Stimulated activated CD8-positive, alpha-beta memory T cell treated with anti-CD3 and anti-CD28 coated beads, Interleukin-12 subunit alpha, Interleukin-12 subunit beta, amount 100 ng/mL, for 4 hours (primary cell): ENCODE measurements around the gene DNASE1L2.
"Not testable (repeated sequence)": the region's sequence is repeated elsewhere in the genome, so short reads cannot be mapped to it uniquely, and the experiment has no call there.

Source experiments
- DNase-seq: peaks from one replicate; pipeline ENCODE4 v3.0.0-alpha.2; 2020; ENCODE audit warnings: low read depth

Gene DNASE1L2

DNA sequence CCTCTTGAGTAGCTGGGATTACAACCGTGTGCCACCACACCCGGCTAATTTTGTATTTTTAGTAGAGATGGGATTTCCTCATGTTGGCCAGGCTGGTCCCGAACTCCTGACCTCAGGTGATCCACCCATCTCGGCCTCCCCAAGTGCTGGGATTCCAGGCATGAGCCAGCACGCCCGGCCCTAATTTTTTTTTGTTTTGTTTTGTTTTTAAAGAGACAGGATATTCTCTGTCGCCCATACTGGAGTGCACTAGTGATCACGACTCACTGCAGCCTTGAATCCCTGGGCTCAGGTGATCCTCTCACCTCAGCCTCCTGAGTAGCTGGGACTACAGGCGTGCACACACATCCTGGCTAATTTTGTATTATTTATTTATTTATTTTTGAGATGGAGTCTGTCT lies 4.1 kb downstream of the DNASE1L2 start:
- DNase-seq: not testable (repeated sequence)

DNA sequence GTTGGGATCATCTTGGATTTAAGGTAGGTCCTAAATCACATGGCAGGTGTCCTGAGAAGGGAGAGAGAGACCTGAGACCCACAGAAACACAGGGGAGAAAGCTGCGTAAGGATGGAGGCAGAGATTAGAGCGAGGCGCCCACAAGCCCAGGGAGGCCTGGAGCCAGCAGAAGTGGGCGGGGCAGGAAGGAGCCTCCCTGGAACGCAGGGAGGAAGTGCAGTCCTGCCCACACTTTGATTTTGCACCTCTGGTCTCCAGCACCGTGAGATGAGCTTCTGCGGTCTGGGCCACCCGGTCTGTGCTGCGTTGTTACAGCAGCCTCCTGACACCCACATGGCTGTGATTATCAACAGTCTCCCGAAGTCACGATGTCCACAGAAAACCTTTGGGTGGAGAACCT lies 6.4 kb downstream of the DNASE1L2 start:
- DNase-seq: no peak

DNA sequence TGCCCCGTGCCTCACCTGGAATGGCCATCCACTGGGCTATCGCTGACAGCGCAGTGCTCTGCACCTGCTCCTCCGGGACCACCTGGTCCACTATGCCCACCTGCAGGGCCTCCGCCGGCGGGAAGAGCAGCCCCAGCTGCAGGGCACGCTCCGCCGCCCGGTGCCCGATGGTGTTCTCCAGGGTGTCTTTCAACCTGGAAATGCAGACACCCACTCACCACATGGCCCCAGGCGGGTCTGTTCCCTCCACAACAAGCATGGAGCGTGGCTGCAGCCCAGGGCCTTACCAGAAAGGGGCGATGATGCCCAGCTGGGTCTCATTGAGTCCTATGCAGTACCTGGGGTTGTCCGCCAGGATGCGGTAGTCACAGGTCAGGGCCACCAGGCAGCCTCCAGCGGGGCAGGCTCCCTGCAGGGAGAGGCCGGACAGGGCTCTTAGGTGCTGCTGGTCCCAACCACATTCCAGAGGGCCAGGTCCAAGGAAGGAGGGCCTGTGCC lies 6.8 kb downstream of the DNASE1L2 start:
- no peak for DNase-seq

DNA sequence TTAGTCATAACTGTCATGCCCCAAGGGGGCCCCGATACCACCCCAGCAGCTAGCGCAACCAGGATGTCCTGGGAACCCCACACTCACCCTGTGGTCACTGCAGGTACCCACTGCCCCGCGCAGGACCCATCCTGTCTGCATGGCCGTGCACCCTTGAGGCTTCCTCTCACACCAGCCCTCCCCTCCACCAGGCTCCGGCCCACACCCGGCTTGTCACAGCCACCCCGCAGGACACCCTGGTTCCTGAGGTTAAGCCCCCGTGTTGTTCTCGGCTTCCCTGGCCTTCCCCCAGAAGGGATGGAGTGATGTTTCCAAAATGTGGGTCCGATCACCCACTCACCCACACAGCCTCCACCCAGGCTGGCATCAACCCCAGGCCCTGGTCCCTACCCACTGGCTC lies 7.5 kb downstream of the DNASE1L2 start:
- DNase-seq: no peak

DNA sequence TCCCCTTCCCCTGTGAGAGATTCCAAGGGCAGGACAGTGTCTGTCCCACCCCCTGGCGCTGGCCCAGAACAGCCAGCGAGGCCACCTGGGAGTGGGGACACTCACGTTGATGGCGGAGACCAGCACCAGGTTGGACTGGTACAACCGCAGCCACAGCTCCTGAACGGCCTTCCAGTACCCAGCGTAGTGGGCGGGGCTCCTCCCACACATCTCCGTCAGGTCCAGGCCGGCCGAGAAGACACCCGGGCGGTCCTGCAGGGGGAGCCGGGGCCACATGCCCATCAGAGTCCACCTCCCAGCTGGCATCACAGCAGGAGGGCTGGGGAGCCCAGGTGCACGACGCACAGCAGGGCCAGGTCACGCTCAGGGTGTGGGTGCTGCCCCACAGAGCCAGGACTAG lies 8.1 kb downstream of the DNASE1L2 start:
- no peak for DNase-seq

DNA sequence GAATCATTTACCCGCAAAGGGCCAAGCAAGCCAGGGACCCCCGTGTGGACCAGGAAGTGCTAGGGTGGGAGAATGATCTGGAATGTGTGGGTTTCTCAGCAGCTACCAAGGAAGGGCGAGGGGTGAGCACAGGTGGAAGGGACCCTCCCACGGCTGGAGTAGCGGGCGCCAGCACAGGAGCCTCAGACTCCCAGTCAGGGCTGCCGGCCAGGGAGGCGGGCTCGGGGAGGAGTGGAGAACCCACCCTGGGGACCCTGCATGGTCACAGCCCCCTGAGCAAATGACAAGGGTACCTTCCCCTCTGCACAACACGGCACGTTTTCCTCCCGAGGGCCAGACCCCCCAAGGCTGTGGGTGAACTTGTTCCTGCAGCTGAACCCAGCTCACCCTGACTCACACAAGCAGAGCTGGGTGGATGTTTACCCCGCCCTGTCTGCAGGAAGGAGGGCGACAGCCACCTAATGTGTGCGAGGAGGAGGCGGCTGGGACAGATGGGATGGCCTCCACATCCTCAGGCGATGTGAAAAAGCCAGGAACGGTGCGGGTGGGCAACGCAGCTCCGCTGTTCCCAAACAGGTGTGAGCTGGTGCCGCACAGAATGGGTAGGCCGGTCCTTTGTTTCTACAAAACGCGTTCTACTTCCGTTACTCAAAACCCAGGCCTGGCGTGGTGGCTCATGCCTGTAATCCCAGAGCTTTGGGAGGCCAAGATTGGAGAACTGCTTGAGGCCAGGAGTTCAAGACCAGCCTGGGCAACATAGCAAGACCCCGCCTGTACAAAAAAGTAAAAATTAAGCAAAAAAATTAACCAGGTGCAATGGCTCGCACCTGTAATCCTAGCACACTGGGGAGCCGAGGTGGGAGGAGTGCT lies 8.9 kb downstream of the DNASE1L2 start:
- no peak for DNase-seq

DNA sequence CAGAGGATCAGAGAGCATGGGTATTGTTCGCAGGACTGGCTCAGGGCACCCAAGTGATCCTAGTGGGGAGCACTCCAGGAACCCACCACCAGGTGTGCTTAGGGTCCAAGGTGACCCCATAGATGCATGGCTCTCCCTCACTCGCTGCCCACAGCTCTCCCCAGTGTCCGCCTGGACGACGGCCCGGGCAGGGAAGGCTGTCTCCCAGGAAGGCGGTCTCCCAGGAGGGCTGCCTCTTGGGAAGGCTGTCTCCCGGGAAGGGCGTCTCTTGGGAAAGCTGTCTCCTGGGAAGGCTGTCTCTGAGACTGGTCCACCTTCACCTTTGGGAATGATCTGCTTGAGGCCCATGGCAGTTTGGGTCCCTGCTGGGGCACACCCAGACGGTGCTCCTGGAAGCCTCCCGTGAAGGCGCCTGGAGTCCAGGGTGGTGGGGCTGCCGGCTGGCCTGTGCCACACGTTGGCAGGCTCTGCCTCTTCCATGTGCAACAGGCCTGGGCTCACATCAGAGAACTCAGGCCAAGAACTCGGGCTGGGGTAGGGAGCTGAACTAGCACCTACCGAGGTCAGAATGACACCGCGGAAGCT lies 10.1 kb downstream of the DNASE1L2 start:
- no peak for DNase-seq

DNA sequence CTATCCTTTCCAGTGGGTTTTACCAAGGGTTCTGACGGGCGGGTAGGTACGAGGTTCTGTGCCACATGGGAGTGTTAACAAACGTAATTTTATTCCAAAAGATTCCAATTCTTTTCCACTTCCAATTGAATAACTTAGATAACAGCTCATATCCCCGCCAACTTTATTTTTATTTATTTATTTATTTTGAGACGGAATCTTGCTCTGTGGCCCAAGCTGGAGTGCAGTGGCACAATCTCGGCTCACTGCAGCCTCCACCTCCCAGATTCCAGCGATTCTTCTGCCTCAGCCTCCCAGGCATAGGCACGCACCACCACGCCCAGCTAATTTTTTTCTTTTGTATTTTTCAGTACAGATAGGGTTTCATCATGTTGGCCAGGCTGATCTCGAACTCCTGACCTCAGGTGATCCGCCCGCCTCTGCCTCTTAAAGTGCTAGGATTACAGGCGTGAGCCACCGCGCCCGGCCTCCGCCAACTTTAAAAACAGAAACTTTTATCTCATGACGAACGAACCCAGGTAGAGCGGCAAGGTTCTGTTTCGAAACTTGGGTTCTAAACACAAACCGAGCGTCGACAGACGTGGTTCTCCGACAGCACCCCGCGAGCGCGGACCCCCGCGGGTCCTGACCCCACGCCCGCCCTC lies 14.5 kb downstream of the DNASE1L2 start:
- DNase-seq: no peak

DNA sequence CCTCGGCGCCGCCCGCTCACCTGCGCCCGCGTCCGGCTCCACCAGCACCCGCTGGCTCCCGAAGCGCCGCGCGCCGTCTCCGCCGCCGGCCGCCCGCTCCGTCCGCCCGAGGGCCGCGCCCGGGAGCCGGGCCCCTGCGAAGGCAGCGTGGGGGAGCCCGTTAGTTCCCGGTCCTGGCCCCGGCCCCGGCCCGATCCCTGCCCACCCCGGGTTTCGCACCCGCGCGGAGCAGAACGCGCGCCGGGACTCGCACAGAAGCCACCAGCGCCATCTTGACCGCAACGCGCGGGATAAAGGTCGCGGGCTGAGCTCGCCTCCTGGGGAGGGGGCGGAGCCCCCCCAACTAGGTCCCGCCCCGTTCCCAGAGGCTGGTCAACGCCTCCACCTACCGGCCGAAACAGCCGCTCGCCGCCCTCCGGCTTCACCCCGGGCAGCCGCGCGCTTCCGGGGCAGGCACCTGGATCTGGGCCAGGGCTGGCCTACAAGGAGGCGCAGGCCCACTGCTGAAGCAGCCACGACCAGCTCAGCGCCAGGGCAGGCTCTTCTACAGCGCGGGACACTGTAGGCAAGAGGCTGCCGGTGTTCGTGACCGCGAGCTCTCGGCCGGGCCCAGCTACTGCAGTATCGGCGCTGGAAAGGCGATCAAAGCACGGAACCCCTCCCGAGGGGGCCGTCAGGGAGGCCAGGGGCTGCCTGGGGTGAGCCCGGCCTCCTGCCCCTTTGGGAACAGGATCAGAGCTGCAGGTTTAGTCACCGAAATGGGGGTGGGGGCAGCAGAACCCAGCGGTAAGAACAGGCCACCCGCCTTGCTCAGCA lies 15.3 kb downstream of the DNASE1L2 start, which contains the start of gene ECI1:
Gene ECI1 (minus strand): TSS at position 292 of the 816 bp plus-strand sequence. CDS start 21 bp downstream, at position 271.
- peak; percentile 71 for DNase-seq

DNA sequence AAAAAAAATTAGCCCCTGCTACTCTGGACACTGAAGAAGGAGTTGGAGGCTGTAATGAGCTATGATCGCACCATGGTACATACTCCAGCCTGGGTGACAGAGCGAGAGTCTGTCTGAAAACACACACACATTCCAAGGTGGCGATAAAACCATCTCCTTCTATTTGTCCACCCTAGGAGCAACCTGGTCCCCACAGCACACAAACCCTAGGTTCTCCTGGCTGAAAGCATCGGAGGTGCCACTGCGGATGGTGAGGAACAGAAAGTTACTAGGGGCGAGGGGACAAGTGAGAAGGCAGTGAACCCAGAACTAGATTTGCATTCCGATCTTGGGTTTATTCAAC lies 16.5 kb downstream of the DNASE1L2 start:
- no peak for DNase-seq

DNA sequence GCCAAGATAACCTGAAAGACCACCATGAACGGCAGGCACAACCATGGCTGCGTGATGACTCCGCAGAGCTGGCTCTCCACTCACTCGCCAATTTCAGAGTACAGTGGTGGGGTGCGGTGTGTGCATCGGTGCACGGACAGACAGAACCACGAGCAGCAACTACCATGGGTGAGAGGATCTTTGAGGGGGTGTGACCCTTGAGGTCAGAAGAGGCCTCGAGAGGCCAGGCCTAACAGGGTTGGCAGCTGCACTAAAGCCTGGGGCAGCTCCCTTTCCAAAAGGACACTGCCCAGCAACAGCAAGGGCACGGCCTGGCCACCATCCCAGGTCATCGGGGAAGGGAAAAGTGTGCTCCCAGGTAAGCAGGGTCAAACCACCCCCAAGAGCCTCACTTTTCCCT lies 17.0 kb downstream of the DNASE1L2 start:
- no peak for DNase-seq

DNA sequence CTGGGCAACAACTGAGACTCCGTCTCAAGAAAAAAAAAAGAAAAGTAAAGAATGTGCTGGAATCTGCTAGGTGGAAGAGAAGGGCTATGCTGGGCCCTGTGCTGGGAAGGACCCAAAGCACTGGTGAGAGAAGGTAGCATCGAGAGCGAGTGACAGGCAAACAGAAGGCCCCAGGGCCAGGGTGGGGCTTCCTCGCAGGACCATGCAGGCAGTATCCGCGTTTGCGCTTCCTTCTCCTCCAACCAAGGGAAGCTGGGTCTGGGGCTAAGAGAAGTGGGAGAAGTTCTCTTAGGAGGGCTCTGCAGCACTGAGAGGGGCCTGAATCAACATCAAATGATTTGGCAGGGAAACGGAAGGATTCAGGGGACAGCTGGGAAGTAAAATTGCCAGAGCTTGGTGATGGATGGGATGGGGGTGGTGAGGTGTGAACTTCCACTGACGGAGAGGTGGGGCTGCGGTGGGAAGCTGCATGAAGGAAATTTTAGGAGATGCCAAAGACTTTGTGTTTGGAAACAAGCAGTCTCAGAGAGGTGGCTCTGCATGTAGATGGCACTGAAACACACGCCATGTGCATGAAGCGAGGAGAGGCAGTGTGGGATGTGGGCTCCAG lies 20.4 kb downstream of the DNASE1L2 start:
- no peak for DNase-seq

DNA sequence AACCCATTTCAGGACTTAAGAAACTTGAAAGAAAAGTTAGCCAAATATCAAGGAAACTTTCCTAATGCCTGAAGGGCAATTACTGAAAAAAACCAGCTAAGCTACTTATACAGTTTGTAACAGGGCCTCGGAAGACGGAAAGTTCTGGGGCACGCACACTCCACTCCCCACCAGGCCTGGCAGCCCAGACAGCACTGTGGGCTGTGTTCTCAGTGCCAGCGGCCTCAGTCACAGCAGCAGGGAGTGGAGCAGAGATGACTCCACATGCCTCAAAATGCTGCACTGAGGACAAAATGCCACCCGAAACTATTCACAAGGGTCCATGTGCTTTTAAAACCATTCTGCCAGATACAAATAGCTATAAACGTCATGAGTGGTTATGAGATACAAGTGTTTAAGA lies 21.5 kb downstream of the DNASE1L2 start:
- DNase-seq: no peak

DNA sequence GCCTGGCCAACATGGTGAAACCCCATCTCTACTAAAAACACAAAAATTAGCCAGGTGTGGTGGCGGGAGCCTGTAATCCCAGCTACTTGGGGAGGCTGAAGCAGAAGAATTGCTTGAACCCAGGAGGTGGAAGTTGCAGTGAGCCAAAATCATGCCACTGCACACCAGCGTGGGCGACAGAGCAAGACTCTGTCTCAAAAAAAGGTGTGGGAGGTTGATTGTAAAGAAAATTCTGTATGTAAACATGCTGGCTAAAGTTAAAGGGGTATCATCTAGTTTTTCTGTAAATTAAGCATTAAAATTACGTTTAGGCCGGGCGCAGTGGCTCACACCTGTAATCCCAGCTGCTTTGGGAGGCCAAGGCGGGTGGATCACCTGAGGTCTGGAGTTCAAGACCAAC lies 22.3 kb downstream of the DNASE1L2 start:
- not testable (repeated sequence) for DNase-seq

DNA sequence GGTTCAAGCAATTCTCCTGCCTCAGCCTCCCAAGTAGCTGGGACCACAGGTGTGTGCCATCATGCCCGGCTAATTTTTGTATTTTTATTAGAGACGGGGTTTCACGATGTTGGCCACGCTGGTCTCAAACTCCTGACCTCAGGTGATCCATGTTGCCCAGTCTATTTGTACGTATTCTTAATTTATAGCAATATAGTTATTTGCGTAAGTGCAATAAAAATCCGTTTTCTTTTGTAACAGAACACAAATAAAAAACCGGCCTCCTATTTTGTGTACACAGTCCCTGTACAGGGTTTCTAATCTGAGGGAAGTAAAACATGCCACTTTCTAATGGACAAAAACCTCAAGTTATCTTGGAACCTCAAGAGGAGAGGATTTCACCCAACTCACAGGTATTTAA lies 24.0 kb downstream of the DNASE1L2 start:
- DNase-seq: no peak

DNA sequence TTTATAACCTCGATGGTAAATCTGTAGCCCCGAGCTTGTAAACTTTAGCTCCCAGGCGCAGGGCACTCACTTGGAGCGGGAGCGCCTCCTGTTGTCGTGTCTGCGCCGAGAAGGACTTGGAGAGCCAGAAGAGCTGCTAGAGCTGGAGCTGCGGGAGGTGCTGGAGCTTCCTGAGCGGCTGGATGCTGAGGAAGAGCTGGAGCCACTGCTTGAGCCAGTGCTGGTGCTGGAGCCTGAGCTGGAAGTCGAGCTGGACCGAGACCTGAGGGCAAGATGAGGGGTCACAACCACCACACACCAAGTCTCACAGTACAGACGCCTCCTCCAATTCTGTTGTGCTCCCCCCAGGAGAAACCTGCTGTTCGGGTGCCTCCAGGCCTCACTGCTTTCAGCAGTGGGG lies 26.8 kb downstream of the DNASE1L2 start:
- not testable (repeated sequence) for DNase-seq

DNA sequence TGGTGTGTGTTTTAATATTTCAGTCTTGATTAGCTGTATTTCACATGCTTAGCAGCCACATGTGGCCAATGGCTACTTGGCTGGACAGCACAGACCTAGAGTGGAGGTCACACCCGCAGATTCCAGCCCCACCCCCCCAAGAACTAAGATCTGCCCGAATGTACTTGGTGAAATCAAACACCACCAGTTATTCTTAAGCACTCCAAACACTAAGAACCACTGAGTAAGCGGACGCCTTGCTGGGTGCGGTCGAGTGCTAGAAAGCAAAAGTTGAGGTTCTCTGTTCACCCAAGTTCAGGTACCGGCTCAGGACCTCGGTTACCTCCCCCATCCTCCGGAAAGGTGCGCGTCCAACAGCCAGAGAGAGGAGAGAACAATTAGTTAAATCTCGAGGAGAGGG lies 30.6 kb downstream of the DNASE1L2 start:
- not testable (repeated sequence) for DNase-seq

DNA sequence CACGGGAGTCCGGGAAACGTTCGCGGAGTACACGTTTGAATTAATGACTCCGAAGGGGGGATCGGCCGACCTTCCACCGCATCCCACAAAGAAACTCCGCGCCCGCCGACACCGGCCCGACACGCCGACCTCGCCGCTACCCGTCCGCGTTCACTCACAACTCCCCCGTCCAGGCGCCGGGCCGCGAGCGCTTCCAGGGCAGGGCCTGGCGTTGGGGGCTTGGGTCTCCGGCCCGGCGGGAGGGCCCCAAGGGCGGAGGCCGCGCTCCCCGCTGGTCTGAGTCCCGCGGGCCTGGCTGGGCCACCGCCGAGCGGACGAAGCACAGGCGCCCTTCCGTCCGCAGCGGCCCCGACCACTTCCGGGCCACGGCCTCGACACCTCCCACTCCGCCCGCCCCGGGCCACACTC lies 31.3 kb downstream of the DNASE1L2 start:
- DNase-seq: not testable (repeated sequence)

DNA sequence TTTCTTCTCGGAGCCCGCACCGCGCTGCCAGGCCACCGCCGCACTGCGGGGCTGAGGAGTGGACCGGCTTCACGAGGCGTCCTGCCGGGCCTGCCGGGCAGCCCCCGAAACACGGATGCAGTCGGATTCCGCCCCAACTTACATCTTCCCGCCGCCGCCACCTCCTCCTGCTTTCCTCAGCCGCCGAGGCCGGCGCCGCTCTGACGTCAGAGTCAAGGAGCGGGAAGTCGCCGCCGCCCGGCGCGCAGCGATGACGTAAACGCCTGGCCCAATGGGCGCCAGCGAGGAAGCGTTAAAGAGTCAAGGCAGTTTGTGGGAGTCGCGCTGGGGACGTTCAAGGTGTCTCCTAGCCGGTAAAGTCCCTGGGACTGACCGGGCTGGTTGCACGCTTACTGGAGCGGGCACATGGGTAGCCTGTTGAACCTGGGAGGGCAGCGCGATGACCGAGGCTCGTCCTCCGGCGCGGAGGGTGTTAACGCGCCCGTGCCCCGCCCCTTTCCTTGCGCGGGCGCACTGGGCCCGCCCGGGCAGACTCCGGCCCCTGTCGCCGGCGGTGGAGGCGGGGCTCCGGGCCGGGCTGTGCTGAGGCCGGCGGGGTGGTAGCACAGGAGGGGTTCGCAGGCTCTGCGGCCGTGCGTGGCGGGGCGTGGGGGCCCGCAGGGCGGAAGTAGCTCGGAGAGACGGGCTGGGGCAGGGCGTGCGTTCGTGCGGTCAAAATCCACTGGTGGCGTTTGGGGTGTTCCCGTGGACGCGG lies 31.8 kb downstream of the DNASE1L2 start, which contains the start of gene RNPS1:
Gene RNPS1 (minus strand): TSS at position 214 of the 754 bp plus-strand sequence. CDS start 3,483 bp downstream, outside the sequence.
- DNase-seq: peak; percentile 96

DNA sequence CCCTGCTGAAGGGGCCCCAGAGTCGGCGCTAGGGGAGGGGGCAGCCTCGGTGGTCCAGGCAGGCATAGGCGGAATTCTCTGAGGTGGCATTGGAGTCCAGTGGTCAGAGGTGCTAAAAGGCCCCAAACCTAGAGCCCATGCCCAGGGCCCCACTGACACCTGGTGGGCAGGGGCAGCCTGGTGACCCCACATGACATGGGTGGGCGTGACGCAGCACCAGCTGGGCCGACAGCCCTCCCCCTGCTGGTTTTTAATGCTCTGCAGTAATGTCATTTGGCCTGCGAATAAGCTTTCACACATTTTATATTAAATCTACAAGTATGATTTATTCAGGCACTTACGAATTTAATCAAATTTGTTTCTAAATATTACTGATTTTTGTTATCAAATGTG lies 33.8 kb downstream of the DNASE1L2 start:
- DNase-seq: no peak
